GM21619 (cell line): ENCODE data around the gene NEK5.
"Not testable (repeated sequence)": the region's sequence is repeated elsewhere in the genome, so short reads cannot be mapped to it uniquely, and the experiment has no call there.

Source experiments
- ATAC-seq: cut with Tn5 transposase; IDR thresholded peaks from one replicate; pipeline ENCODE4 v1.9.1; 2021; ENCODE audit not compliant: unreplicated experiment

The NEK5 gene, protein sequence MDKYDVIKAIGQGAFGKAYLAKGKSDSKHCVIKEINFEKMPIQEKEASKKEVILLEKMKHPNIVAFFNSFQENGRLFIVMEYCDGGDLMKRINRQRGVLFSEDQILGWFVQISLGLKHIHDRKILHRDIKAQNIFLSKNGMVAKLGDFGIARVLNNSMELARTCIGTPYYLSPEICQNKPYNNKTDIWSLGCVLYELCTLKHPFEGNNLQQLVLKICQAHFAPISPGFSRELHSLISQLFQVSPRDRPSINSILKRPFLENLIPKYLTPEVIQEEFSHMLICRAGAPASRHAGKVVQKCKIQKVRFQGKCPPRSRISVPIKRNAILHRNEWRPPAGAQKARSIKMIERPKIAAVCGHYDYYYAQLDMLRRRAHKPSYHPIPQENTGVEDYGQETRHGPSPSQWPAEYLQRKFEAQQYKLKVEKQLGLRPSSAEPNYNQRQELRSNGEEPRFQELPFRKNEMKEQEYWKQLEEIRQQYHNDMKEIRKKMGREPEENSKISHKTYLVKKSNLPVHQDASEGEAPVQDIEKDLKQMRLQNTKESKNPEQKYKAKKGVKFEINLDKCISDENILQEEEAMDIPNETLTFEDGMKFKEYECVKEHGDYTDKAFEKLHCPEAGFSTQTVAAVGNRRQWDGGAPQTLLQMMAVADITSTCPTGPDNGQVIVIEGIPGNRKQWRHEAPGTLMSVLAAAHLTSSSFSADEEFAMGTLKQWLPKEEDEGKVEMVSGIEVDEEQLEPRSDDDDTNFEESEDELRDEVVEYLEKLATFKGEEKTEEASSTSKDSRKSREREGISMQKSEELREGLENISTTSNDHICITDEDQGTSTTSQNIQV

DNA sequence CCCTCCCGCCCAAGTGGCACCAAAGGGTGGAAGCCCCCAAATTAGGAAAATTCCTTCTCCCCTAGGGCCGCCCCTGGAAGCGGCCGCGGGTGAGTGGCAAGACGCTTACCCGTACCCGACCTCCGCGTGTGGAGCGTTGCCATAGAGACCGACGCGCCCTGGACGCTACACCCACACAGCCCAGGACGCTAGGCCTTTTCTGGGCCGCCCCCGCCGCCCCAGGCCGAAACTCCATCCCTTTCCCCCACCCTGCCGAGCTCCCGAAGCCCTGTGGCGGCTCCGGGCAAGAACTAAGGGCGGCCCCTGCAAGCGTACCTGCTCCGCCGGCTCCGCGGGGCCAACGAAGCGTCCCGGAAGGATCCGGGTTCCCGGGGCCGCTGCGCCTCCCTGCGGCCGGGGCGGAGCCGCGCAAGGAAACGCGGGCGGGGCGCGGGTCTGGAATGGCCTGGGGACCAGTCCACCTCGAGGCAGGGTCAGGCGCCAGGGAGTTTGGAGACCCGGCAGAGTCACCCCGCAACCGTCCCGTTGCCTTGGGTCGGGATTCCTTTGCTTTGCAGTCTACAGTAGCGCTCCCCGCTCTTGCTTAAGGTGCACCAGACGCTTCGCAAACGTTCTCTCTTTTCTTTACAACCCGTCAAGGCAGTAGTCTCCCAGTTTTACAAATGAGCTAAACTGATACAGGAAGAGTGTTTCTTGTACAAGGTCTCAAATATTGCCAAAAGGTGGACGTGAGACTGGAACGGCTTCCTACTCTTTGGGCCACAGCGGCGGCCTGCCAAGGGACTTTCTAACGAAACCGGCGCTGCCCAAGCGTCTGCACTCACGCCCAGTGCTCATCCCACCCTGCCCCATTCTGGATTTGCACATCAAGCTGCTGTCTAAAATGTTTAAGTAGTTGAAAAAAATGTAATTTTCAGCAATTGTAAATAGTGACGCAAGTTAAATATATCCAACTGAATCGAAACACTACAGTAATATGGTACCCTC is at the start of gene NEK5:
Gene NEK5, minus strand, starts transcription at position 360 of the 987 bp plus-strand sequence. CDS start 1,591 bp downstream, outside the sequence.
- ATAC-seq, result peak; percentile 67

DNA sequence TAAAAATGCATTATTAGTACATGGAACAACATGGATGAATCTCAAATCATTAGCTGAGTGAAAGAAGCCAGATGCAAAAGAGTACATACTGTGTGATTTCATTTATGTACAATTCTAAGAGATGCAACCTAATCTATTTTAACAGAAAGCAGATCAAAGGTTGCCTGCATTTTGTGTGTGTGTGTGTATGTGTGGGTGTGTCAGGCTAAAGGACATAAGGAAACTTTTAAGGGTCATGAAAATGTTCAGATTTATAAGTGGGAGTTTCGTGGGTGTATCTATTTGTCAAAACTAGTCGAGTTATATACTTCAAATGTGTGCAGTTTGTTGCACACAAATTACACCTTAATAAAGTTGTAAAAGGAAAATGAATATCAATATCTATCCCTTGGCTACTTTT is 48.4 kb upstream of the NEK5 start:
- ATAC-seq, result no peak

DNA sequence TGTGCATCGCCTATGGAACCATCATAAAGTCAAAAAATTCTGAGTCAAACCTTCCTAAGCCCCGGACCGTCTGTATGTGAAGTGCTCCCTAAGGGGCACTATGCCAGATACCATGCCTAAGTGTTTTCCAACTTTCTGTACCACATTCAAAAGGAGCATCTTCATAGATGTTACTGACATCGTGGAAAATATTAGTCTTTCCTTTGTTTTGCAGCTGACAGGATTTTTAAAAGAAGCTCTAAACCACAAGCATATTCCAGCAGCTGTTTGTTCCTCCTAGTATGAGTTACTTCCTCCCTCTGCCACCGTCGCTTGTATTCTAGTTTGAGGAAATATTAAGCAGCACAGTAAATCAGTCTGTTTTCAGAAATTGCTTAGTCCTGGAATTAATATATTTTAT is 45.1 kb upstream of the NEK5 start:
- ATAC-seq, result not testable (repeated sequence)

DNA sequence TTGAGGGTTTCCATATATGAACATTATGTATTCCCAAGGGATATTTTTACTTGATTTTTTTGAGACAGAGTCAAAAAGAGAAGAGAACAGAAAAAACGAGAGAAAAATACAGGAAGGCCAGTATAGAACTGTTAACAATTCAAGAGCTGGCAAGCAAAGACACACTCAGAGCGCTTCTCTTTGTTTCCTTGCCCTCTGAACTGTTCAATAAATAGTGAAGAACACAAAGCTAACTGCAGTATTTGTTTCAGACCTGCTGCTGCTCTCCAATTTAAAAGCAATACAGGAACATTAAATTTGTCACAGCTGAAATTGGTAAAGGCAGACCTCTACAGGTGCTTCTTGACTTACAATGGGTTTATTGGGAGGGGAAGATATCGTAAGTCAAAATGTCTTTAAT is 44.5 kb upstream of the NEK5 start:
- ATAC-seq, result no peak

DNA sequence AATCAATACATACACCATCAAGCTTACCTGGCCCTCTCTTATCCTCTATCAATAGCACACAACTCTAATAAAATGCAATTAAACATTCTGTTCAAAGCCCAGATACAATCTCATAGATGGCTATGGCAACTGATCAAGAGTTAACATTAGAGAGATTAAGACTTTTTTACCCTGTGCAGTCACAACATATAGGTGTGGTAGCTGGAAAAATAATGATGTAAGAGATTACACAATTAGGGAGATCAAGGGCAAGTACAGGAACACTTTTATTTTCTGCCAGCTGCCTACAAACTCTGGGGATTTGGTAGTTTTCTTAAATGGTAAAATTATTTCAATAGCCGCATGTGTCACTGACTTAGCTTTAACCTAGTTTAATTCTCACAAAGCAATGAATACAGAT is 42.8 kb upstream of the NEK5 start:
- ATAC-seq, result not testable (repeated sequence)

DNA sequence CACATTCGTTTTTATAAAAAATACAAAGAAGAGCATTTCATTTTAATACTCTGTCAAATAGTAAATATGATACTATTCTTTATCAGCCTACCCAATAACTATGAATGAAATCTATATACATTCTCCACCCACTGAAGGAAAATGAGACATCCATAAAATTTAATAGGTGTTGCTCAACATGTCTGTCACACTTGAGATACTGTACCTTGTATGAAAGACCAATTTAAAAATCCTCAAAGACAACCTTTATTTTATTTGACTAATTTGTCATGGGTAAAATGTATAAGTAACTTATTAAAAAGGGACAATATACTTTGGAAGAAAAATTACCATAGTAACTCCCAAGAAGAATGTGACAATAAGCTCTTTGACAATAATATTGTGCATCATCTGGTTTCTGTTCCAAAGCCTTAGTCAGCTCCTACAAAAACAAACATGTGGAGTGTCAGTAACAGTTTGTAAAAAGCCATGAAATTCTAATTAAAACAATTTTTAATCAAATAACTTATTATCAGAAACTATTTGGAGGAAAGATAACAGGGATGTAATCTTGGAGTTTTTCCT is 42.0 kb upstream of the NEK5 start:
- ATAC-seq, result not testable (repeated sequence)

DNA sequence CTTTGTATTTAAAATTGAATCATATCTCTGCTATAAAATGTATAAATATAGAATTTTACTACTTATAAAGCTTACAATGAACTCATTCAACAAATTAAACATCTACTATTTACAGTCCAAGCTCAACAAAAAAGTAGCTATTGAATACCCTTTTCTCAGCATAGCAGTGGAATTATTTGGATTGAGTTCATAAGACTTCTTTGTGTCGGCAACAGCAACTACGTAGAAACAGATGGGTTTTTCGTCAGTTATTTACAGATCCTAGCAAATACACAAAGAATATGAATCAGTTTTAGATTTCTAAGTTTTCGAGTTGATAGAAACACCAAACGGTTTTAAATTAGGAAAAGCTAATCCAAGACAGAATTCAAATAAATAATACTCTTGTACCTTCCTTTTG is 41.0 kb upstream of the NEK5 start:
- no peak for ATAC-seq

DNA sequence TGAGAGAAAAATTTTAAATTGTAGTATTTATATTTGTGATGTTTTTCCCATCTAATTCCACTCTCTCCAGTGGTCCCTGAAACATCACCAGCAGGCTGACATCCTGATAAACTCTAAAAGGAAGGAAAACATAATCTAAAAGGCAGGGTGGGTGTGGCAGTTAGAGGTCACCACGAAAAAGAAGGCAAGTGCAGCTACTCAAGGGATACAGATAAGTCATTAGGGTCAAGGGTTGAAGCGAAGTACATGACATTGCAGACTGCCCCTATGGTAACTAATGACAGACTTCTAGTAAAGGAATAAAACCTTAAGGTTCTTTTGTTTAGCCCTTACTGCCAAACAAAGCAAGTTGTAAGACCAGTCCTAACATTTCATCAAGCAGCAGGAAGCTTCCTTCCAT is 36.5 kb upstream of the NEK5 start:
- ATAC-seq, result no peak

DNA sequence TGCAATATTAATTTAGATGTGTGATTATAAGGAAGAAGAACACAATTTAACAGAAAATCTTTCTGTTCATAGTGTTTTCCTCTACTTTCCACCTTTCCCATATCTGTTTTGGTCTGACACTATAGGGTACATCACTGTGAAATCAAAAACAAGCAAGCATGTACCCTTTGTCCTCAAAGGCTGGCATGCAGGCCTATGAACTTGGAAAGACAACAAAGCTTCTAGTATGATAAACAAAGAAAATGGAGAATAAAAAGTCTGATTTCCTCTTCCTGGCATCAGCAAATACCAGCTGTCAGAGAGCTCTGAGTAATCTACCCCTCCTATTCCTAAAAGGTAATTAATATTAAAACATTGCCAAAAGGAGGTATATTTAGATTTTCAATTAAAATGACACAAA is 36.1 kb upstream of the NEK5 start:
- no peak for ATAC-seq

DNA sequence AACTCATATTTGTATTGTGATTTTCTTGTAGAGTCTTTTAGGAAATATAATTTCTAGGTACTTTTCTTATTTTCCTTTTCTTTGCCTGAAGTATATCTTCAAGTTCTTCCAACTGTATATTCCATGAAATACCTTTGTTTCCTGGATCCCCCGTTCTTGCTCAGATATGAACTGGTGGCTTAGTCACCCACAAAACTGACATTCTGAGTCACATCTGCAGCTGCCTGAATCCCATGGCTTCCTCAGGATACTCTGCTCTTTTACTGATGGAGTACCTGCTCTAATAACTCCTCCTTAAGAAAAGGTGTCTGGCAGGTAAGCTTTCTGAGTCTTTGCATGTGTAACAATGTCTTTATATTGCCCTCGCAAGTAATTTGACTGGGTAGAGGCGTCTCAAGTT is 35.0 kb upstream of the NEK5 start:
- ATAC-seq, result not testable (repeated sequence)

DNA sequence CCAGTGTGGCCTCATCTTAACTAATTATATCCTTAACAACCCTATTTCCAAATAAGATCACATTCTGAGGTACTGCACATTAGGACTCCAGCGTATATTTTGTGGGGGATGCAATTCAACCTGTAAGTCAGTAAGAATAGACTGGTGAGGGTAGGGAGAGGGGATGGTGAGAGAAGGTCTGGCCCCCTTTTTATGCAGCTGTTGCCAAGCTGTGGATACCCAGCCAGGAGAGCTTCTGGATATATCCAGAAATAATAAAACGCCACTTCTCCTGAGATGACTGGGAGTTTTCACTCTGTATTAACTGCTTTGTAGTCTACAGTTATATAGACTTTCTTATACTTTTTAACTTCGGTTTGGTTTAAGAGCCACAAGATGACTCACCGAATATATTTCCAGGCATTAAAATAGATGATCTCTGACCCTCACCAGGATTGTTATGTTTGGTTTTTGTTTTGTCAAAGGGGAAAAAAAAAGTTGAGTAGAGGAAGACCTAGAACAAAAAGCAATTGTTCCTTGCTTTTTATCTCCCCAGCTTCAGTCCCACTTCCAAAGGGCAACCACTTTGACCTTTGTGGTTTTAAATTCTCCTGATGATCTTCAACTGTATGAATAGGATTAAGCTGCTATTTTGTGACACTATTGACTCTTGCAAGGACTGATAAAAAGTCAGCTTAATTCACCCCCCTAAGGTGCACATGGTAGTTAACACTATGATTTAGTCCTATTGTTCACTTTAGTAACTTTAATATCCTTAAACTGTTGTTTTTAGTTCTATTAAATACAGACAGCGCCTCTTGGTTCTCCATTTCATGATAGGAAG is 33.6 kb upstream of the NEK5 start:
- no peak for ATAC-seq

DNA sequence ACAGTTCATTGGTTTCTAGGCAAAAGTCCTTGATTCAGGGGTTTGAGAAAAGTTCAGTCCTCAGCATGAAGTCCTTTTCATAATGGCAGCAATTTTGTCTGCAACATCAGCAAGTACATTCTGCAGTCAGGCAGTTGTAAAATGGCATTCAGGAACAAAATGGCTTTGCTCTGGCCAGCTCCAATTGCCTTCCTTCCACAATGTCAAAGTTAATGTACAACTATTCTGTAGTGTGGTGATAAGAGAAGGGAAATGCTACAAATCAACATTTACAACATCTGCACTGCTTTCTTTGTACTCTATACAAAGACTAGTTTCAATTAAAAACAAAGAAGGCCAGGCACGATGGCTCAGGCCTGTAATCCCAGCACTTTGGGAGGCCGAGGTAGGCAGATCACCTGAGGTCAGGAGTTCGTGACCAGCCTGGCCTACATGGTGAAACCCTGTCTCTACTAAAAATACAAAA is 32.3 kb upstream of the NEK5 start:
- ATAC-seq, result no peak

DNA sequence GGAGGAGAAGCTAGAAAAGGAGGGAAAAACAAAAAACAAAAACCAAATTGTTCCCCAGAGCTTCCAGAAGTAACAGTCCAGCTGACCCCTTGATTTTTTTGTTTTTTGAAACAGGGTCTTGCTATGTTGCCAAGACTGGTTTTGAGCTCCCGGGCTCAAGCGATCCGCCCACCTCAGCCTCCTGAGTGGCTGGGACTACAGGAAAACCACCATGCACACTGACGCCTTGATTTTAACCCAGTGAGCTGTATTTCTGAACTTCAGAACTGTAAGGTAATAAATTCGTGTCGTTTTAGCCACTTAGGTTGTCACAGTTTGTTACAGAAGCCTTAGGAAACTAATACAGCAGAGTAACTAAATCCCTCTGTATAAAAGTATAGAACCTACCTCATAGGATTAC is 31.6 kb upstream of the NEK5 start:
- no peak for ATAC-seq

DNA sequence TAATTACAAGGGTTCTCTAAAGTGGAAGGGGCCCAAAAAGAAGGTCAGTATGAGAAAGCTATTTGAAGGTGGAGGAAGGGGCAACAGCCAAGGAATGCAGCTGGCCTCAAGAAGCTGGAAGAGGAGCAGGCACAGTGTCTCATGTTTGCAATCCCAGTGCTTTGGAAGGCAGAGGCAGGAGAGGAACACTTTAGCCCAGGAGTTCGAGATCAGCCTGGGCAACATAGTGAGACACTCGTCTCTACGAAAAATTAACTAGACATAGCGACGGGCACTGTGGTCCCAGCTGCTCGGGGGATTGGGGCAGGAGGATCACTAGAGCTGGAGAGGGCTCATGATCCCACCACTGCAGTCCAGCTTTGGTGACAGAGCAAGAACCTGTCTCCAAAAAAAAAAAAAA is 31.2 kb upstream of the NEK5 start:
- ATAC-seq, result no peak

DNA sequence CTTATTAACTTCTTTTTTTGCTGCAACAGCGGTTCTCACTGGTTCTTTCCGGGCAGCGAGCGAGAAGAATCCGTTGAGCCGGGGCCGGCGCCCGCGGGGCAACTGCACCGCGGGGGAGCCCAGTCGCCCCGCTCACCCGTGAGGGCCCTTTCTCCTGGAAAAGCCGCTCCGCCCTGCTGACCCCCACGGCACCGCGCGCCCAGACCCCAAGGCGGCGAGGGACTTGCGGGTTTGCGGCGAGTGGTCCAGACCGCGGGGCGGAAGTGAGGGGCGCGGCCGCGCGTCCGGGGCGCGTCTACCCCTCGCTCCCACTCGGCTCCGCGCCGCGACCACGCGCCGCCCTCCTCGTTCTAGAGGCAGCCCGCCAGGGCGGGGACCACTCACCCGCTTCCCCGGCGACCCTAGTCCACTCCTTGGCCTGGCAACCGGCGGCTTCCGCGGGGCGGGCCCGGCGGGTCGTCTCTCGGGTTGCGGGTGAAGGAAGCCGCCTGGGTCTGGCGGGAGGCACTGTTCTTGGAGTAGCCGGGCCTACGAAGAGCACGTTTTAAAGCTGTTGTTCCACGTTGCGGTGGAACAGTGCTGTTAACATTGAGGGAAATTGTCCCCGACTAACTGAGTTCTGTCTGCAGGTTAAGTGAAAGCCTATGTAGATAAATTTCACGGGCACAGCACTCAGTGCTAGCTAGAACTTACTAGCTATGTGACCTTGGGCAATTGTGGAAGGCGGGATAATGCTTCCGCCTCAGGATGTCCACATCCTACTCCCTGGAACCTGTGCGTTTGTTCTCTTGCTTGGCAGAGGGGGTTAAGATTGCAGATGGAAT is 30.5 kb upstream of the NEK5 start, which contains the start of gene NEK3:
Gene NEK3, minus strand, starts transcription at position 439 of the 824 bp plus-strand sequence. CDS start 3,406 bp downstream, outside the sequence.
- peak; percentile 68 for ATAC-seq

DNA sequence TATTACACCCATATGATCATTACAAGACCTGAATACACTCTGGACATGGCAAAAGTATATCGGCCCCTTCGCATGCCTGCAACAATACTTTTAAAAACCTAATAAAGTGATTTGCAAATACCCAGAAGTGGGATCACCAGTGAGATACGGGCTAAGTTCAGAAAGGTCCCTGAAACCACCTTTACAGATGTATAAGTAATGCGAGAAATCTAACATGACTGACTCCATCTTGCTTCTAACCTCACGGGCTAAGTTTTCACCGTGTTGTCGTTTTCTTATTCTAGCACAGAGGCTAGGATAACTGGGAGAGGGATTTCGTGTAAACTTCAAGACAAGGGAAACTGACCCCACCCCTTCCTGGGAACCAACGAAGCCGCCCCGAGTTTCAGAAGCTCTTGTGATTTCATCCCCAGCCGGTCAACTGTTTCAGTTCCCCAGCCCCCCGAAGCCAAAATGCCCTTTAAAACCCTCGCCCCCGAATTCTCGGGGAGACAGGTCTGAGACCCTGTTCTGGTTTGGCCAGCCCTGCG is 29.8 kb upstream of the NEK5 start:
- no peak for ATAC-seq

DNA sequence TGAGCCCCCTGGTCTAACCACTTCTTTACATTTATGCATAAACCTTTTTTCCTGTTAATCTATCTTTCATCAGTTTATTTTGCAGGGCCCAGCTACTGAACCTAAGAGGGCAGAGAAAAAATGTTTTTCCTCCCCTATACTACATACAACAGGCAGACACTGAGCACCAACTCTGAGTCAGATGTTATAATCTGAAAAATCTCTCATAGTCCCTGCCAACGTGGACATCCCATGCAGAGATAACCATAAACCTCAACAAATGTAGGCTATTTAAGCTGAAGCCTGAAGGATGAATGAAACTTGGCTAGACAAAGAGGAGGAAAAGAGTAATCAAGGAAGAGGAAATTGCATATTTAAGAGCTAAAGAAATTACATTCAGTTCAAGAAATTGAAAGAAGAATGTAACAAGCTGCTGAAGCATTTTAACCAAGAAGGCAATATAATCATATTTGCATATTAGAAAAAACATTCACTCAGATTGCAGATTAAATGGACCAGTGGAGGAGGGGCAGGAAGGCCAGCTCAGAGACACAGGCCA is 27.9 kb upstream of the NEK5 start:
- ATAC-seq, result no peak

DNA sequence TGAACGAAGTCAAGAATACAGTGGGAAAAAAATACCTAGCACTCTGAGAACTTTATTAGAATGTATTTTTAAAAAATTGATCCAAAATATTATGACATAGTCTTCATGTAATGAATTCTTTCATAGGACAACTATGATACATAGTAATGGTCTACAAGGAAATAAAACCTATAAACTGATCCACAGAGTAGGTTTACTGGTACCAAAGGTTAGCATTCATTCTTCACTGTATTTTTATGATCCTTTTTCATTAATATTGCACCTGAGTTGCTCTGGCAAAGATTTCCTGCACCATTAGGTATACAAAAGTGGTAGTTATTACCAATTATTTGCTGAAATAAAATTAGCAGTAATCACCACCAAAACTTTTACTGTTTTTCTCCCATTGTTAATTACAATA is 26.3 kb upstream of the NEK5 start:
- no peak for ATAC-seq
